Measurements from ENCODE around the gene SIGLEC7.

DNA sequence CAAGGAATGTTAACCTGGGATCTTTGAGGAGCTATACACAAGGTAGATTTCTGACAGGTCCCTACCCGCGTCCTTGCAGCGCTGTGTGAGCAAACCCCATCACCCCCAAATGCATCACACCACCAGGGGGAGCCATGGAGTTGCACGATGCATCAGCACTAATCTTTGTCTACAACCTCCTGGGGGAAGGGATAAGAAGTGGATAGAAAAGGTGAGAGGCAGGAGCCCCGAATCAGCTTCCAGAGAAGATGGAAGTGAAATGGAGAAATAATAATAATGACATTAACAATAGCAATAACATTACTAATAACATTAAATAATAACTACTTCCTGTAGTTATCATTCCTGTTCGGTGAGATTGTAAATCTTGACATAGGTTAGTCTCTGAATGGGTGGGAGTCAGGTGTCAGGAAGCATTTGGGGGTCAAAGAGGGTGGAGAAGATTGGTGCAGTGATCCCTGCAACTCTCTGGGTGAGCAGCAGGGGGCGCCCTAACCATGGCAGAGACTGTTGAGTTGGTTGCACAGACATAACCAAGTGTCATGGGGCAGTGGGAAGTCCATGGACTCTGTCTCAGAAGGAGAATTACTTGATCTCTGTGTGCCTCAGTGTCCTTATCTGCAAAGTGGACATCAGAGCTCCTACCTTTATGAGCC lies 16.5 kb downstream of the SIGLEC7 start:
- TF ChIP-seq CTCF (IDR thresholded peaks at IDR 0.05; ENCODE audit: low read length), result peak; percentile 79
- no peak for TF ChIP-seq EZH2 (IDR thresholded peaks at IDR 0.05; ENCODE audit: borderline replicate concordance, low read length)

Data from OCI-LY1 (cell line).